ENCODE data around the gene RIMKLB.
"Not testable (repeated sequence)": the region's sequence is repeated elsewhere in the genome, so short reads cannot be mapped to it uniquely, and the experiment has no call there.

Gene RIMKLB

DNA sequence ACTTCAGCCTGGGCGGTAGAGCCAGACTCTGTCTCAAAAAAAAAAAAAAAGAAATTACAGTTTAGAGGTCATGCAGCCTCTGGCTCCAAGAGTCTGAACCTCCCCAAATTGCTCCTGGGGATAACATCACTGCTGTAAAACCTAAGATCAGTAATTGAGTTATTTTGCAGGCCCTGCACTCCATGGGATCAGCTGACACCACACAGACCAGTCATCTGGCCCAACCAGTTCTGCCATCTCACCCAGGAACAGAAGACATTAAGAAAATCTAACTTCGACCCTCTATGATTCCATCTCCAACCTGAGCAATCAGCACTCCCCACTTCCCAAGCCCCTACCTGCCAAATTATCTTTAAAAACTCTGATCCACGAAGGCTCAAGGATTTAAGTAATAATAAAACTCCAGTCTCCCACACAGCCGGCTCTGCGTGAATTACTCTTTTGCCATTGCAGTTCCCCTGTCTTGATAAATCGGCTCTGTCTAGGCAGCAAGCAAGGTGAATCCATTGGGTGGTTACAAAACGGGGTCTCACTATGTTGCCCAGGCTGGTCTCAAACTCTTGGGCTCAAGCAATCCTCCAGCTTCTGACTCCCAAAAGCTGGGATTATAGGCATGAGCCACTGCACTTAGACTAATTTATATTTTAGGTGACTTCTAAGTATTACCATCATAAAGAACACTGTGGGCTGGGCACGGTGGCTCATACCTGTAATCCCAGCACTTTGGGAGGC is 123.1 kb downstream of the RIMKLB start:
- not testable (repeated sequence) for DNase-seq

DNA sequence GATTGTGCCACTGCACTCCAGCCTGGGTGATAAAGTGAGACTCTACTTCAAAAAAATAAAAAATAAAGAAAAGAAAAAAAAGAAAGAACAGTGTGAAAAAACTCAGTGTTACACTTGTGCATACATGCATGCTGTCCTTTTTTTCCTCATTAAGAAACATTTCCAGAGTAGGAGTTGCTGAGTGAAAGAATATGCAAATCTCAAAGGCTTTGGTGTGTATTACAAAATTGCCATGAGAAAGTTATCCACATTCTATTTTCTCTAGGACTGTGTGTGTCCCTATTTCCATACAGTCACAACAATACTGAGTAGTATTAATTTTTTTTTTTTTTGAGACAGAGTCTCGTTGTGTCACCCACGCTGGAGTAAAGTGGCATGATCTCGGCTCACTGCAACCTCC is 123.8 kb downstream of the RIMKLB start:
- no peak for DNase-seq

DNA sequence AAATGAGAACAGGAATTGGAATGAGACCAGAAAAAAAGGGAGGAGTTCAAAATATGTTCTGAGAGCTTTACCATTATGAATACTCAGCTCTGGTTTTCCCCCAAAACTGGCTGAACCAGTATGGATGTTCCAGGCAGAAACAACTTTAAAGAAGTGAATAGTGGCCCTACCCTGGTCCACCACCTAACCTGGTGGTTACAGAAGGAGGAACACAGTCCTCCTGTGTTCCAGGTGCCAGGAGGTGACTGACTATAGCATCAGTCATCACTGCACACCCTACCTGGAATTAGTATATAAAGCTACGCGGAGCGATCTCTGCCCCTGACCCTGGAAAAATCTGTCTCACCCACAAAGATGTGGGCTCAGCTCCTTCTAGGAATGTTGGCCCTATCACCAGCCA is 124.5 kb downstream of the RIMKLB start, which contains the start of gene A2ML1:
A2ML1 (plus strand) TSS at position 324 of the 400 bp plus-strand sequence; CDS start at position 355, 31 bp downstream.
- no peak for DNase-seq

DNA sequence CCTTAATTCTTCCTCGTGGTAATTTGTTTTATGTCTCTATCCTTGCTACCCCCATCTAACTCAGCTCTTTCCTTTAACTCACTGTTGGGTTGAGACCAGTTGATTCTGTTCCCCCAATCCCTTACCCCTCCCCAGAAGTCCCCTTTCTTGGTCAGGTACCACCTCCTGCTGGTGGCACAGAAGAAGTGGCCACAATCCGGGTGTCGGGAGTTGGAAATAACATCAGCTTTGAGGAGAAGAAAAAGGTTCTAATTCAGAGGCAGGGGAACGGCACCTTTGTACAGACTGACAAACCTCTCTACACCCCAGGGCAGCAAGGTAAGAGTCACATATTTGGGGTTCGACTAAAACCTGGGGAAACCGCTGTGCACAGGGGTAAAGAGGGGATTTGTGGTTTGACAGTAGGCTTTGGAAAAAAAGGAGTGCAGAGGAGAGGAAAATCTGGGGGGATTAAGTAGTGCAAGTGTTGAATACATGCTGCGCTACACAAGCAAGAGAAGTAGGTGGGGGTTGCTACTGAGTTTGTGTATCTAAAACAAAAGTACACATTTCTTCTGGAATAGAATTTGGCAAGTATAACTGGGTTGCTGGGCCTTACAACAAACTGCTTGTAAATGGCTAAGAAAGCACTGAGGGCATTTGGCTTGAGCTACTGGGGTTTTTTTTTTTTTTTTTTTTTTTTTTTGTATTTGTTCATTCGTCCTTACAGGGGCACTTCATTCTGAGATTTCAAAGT is 125.9 kb downstream of the RIMKLB start:
- DNase-seq: no peak

DNA sequence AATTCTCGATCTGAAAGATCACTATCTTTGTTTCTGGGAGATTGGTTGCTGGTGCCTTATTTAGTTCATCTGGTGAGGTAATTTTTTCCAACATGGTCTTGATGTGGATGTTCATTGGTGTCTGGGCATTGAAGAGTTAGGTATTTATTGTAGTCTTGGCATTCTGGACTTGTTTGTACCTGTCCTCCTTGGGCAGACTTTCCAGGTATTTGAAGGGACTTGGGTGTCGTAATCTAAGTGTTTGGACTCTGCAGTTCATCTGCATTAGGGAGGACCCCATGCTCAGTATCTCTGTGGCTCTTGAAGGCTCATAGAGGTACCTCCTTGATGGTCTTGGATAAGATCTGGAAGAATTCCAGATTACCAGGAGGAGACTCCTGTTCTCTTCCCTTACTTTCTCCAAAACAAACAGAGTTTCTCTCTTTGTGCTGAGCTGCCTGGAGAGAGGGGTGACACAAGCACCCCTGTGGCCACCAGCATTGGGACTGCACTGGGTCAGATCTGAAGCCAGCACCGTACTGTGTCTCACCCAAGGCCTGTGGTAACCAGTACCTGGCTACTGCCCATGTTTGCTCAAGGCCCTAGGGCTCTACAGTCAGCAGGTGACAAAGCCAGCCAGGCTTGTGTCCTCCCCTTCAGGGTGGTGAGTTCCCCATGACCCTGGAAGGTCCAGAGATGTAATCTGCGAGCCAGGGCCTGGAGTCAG is 129.9 kb downstream of the RIMKLB start:
- no peak for DNase-seq

DNA sequence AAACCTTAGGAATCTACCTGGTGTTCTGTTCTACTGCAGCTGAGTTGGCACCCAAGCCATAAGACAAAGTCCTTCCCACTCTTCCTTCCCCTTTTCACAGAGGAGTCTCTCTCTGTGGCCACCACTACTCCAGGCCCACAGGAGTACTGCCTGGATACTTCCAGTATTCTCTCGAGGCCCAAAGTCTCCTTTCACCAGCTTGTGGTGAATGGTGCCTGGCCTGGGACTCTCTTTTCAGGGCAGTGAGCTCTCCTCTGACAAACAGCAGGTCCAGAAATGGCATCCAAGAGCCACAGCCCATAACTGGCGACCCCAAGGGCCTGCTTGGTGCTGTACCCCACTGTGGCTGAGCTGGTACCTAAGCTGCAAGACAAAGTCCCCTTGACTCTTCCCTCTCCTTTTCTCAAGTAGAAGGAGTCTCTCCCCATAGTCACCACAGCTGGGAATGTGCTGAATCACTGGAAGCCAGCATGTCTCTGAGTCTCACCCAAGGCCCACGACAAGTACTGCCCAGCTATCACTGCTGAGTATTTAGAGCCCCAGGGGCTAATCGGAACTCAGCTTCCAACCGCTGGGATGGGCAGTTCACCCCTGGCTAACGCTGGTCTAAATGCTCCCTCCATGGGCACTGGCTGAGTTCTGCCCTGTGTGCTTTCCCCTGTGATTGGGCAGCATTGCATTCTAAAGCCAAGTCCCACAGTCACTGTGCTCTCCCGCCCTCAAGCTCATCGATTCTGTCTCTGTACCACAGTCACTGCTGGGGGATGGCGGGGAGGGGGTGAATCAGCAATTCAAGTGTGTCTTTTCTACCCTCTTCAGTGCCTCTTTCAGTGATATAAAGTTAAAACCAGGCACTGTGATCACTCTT is 130.7 kb downstream of the RIMKLB start:
- no peak for DNase-seq

DNA sequence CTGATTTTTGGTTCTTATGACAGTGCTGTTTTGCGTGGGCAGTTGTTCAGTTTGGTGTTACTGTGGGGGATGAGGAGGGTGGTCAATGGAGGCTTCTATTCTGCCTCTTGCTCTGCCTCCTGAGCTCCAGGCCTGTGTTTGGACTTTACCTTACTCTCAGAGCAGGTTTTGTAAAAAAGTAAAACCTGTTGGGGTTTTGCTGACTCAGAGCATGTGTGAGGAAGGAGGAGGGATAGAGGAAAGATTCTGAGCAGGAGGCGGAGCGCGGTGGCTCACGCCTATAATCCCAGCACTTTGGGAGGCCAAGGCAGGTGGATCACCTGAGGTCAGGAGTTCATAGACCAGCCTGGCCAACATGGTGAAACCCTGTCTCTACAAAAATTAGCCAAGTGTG is 131.3 kb downstream of the RIMKLB start:
- no peak for DNase-seq

DNA sequence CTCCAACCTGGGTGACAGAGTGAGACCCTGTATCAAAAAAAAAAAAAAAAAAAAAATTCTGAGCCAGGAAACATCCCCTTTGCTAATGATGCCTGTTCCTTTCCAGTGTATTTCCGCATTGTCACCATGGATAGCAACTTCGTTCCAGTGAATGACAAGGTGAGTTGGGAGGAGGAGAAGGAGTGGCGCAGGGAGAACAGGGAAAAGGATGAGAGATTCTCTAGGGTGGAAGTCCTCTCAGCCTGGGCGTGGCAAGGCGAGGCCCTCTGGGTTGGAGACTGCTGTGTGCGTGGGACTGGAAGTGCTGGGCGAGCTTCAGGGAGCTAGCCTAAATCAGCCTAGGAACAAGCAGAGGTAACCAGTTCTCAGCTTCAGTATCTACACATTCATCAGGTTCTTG is 131.8 kb downstream of the RIMKLB start:
- no peak for DNase-seq

DNA sequence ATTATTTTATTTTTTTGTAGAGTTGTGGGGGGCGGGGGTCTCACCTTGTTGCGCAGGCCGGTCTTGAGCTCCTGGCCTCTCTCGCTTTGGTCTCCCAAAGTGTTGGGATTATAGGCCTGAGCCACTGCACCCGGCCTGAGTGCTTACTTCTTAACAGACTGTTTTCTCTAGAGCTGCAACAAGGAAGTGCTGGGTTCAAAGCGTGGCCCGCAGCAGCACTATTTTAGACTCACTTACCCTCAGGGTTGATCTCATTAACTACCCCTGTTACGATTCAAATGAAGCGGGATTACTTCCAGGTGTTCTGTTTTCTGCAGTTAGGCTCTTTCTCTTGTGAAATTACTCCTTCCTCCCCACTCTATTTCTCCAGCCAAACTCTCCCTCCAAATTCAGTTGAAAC is 133.3 kb downstream of the RIMKLB start:
- no peak for DNase-seq

DNA sequence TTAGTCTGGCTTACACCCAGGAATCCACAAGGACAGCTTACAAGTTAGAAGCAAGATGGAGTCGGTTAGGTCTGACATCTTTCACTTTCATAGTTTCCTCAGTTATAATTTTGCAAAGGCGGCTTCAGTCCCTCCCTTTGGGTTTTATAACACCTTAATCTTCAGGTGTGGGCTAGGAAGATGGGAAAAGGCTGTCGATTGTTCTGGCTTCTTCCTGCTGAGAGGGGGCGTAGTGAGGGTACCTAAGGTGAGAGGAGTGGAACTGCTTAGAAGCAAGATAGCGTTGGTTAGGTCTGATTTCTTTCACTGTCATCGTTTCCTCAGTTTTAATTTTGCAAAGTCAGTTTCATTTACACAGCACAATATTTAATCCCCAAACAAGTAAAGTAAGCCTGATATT is 134.7 kb downstream of the RIMKLB start:
- DNase-seq: no peak

All from activated CD4-positive, CD25-positive, alpha-beta regulatory T cell treated with anti-CD3 and anti-CD28 coated beads, Interleukin-2, amount 50 U/mL, for 72 hours (primary cell).